SK-N-SH treated with all-trans-retinoic acid at 6 μM for 48 hours (cell line): ENCODE data around the gene ZNF19.

ENCODE experiments used
- ATAC-seq: fragments of 200-7000 bp; cut with Tn5 transposase; 3 replicates; pipeline ENCODE4 v1.9.1; 2020; ENCODE audit warnings: mild to moderate bottlenecking, moderate library complexity
- ARNTL ChIP-seq: fragments of 450-650 bp; formaldehyde crosslinking; IDR thresholded peaks from 2 replicates; pipeline ENCODE4 v1.5.0; 2020; ENCODE audit warnings: low read depth, mild to moderate bottlenecking, moderate library complexity, borderline replicate concordance
- BACH2 ChIP-seq: fragments of 250-450 bp; sonication (Bioruptor Pico); IDR thresholded peaks from 2 replicates; pipeline ENCODE4 v1.9.0; 2021; ENCODE audit warnings: mild to moderate bottlenecking, borderline replicate concordance
- CSDC2 ChIP-seq: fragments of 250-450 bp; sonication (Bioruptor Pico); IDR thresholded peaks from 2 replicates; pipeline ENCODE4 v1.5.0; 2020; ENCODE audit warnings: mild to moderate bottlenecking, moderate library complexity
- ESRRG ChIP-seq: fragments of 250-450 bp; sonication (Bioruptor Pico); IDR thresholded peaks from 2 replicates; pipeline ENCODE4 v1.6.1; 2021; ENCODE audit warnings: mild to moderate bottlenecking
- GLIS3 ChIP-seq: fragments of 250-450 bp; sonication (Bioruptor Pico); IDR thresholded peaks from 2 replicates; pipeline ENCODE4 v1.5.0; 2020; ENCODE audit warnings: mild to moderate bottlenecking, moderate library complexity
- ISL1 ChIP-seq: fragments of 250-450 bp; sonication (Bioruptor Pico); IDR thresholded peaks from 2 replicates; pipeline ENCODE4 v2.1.2; 2022; ENCODE audit warnings: mild to moderate bottlenecking, moderate library complexity
- OSR1 ChIP-seq: fragments of 250-450 bp; sonication (Bioruptor Pico); IDR thresholded peaks from 2 replicates; pipeline ENCODE4 v1.8.0; 2022; ENCODE audit warnings: moderate library complexity, mild to moderate bottlenecking, inconsistent platforms
- RARB ChIP-seq: fragments of 250-450 bp; sonication (Bioruptor Pico); IDR thresholded peaks from 2 replicates; pipeline ENCODE4 v1.8.0; 2021; ENCODE audit warnings: mild to moderate bottlenecking, moderate library complexity
- SNAI2 ChIP-seq: fragments of 250-450 bp; sonication (Bioruptor Pico); IDR thresholded peaks from 2 replicates; pipeline ENCODE4 v1.5.0; 2020; ENCODE audit warnings: mild to moderate bottlenecking, moderate library complexity
- TCF4 ChIP-seq: fragments of 250-450 bp; sonication (Bioruptor Pico); IDR thresholded peaks from 2 replicates; pipeline ENCODE4 v1.8.0; 2021; ENCODE audit warnings: mild to moderate bottlenecking, moderate library complexity, borderline replicate concordance
- ZC3H10 ChIP-seq: fragments of 250-450 bp; sonication (Bioruptor Pico); IDR thresholded peaks from 2 replicates; pipeline ENCODE4 v1.5.1; 2021; ENCODE audit warnings: mild to moderate bottlenecking, moderate library complexity
- ZFP3 ChIP-seq: fragments of 250-450 bp; sonication (Bioruptor Pico); IDR thresholded peaks from 2 replicates; pipeline ENCODE4 v1.5.0; 2020; ENCODE audit warnings: mild to moderate bottlenecking, moderate library complexity
- ZFP30 ChIP-seq: fragments of 450-650 bp; formaldehyde crosslinking; IDR thresholded peaks from 2 replicates; pipeline ENCODE4 v1.5.0; 2022; ENCODE audit warnings: mild to moderate bottlenecking, moderate library complexity
- ZNF565 ChIP-seq: fragments of 450-650 bp; formaldehyde crosslinking; conservative IDR thresholded peaks from 2 replicates; pipeline ENCODE4 v1.5.0; 2020; ENCODE audit warnings: low read depth, mild to moderate bottlenecking, moderate library complexity
- ZNF70 ChIP-seq: fragments of 450-650 bp; formaldehyde crosslinking; IDR thresholded peaks from 2 replicates; pipeline ENCODE4 v1.5.0; 2020; ENCODE audit warnings: mild to moderate bottlenecking, moderate library complexity
- ZNF8 ChIP-seq: fragments of 450-650 bp; formaldehyde crosslinking; IDR thresholded peaks from 2 replicates; pipeline ENCODE4 v1.5.0; 2020; ENCODE audit warnings: mild to moderate bottlenecking, moderate library complexity
- TF ChIP-seq, protein P1 (sequence below): fragments of 250-450 bp; sonication (Bioruptor Pico); IDR thresholded peaks from 2 replicates; pipeline ENCODE4 v1.5.0; 2020; ENCODE audit warnings: mild to moderate bottlenecking, moderate library complexity
- TF ChIP-seq, protein P2 (sequence below): fragments of 250-450 bp; sonication (Bioruptor Pico); IDR thresholded peaks from 2 replicates; pipeline ENCODE4 v1.5.1; 2020; ENCODE audit warnings: low read depth, mild to moderate bottlenecking, moderate library complexity
- TF ChIP-seq, protein P3 (sequence below): fragments of 250-450 bp; sonication (Bioruptor Pico); IDR thresholded peaks from 2 replicates; pipeline ENCODE4 v1.8.0; 2020; ENCODE audit warnings: mild to moderate bottlenecking, moderate library complexity, borderline replicate concordance
- TF ChIP-seq, protein P4 (sequence below): fragments of 250-450 bp; sonication (Bioruptor Pico); IDR thresholded peaks from 2 replicates; pipeline ENCODE4 v1.8.0; 2021; ENCODE audit warnings: low read depth, mild to moderate bottlenecking, moderate library complexity, borderline replicate concordance
- TF ChIP-seq, protein P5 (sequence below): fragments of 250-450 bp; sonication (Bioruptor Pico); IDR thresholded peaks from 2 replicates; pipeline ENCODE4 v1.5.1; 2021; ENCODE audit warnings: mild to moderate bottlenecking, moderate library complexity

Gene ZNF19

DNA sequence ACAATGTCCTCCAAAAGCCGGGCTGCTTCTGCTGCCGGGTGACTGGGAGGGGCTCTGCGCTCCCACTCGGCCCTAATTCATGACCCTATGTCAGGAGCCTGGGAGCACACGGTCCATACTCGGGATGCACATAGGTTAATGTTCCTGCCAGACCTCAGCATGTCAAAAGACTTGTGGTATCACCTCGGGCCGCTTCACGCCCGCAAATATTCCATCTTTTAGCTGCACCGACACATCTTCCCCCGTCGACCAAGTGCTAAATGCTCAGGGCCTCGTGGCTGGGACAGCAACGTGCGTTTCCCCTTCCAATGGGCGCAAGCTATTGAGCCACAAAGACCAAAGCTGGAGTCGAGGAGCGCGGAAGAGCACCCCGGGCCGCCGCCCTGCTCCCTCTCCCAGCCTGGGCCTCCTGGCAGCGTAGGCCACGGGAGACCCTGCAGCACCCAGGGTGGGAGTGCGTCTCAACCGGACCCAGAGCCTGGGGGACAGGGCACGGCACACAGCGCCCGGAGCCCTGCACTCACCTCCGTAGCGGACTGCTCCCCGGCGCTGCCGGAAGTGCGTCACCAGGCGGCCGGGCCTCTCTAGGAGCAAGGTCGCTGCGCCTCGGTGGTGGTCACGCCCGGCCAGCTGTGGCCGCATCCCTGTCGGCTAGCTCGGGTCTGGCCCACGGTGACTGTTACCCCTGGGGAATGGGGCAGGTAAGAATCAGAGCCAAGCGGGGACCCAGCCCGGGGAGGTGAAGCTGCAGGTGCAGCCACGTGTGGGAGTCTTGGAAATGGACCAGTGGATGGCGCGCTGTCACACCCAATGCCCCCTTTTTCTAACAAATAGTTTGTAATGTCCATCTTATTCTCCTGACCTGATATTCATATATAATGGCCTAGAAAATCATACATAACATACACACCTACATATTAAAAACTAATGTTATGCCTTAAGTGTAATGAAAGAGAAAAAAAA lies 27.2 kb downstream of the ZNF19 start, which contains the start of gene ZNF23 (continued):
- TF ChIP-seq RARB (no peak), CSDC2 (CRISPR knock-in tag) (no peak), ZNF70 (CRISPR knock-in tag) (no peak), OSR1 (no peak), BACH2 (CRISPR knock-in tag) (no peak), ZFP3 (CRISPR knock-in tag) (peak; percentile 47; the same call in 1 of the 2 replicates), ESRRG (no peak), ARNTL (CRISPR knock-in tag) (no peak)
- TF ChIP-seq, protein P1, sequence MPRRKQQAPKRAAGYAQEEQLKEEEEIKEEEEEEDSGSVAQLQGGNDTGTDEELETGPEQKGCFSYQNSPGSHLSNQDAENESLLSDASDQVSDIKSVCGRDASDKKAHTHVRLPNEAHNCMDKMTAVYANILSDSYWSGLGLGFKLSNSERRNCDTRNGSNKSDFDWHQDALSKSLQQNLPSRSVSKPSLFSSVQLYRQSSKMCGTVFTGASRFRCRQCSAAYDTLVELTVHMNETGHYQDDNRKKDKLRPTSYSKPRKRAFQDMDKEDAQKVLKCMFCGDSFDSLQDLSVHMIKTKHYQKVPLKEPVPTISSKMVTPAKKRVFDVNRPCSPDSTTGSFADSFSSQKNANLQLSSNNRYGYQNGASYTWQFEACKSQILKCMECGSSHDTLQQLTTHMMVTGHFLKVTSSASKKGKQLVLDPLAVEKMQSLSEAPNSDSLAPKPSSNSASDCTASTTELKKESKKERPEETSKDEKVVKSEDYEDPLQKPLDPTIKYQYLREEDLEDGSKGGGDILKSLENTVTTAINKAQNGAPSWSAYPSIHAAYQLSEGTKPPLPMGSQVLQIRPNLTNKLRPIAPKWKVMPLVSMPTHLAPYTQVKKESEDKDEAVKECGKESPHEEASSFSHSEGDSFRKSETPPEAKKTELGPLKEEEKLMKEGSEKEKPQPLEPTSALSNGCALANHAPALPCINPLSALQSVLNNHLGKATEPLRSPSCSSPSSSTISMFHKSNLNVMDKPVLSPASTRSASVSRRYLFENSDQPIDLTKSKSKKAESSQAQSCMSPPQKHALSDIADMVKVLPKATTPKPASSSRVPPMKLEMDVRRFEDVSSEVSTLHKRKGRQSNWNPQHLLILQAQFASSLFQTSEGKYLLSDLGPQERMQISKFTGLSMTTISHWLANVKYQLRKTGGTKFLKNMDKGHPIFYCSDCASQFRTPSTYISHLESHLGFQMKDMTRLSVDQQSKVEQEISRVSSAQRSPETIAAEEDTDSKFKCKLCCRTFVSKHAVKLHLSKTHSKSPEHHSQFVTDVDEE (CRISPR knock-in tag), result peak; percentile 80
- TF ChIP-seq, protein P2, sequence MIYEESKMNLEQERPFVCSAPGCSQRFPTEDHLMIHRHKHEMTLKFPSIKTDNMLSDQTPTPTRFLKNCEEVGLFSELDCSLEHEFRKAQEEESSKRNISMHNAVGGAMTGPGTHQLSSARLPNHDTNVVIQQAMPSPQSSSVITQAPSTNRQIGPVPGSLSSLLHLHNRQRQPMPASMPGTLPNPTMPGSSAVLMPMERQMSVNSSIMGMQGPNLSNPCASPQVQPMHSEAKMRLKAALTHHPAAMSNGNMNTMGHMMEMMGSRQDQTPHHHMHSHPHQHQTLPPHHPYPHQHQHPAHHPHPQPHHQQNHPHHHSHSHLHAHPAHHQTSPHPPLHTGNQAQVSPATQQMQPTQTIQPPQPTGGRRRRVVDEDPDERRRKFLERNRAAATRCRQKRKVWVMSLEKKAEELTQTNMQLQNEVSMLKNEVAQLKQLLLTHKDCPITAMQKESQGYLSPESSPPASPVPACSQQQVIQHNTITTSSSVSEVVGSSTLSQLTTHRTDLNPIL (CRISPR knock-in tag), result no peak

DNA sequence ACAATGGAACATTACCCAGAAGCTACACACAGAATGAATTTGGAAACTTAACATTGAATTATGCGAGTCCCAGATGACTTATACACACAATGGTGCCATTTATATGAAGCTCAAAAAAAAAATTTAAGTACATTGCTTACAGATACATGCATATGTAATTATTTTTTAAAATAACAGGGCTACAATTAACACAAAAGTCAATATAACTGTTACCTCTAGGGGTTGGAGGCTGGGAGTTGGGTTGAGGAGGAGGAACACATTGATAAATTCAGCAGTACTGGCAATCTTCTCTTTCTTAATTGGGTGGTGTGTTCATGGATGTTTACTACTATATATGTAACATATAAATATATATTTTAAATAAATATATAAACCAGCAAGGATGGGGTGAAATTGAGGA lies 28.2 kb downstream of the ZNF19 start:
- TF ChIP-seq ZNF565 (CRISPR knock-in tag) (no peak), BACH2 (CRISPR knock-in tag) (no peak), ZFP3 (CRISPR knock-in tag) (no peak)
- no peak for ATAC-seq

DNA sequence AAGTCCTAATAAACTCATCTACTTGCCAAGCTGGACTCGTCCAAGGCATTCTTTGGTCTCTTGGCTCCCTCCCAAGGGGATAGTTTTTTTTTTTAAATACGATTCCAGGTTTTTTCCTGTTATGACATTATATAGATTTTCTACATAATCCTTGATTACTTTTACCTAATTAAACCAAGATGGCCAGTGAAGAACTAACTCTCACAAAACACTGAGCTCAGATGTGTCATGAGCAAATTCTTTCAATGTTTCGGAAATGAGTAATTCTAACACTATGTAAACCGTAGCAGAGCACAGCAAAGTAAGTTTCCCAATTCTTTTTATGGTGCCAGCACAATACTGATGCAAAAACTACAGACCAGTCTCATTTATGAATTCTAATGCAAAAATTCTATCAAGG lies 28.9 kb downstream of the ZNF19 start:
- ATAC-seq, result no peak; the same call in 2 of the 3 replicates
- TF ChIP-seq ZNF8 (CRISPR knock-in tag) (no peak), ESRRG (no peak), ZFP30 (CRISPR knock-in tag) (no peak), ZC3H10 (CRISPR knock-in tag) (no peak), ISL1 (CRISPR knock-in tag) (no peak), ZNF70 (CRISPR knock-in tag) (no peak), ZNF565 (CRISPR knock-in tag) (no peak), ARNTL (CRISPR knock-in tag) (no peak), ZFP3 (CRISPR knock-in tag) (no peak), GLIS3 (CRISPR knock-in tag) (no peak), SNAI2 (CRISPR knock-in tag) (no peak), TCF4 (CRISPR knock-in tag) (no peak), OSR1 (no peak)
- TF ChIP-seq, protein P2 (CRISPR knock-in tag), result no peak
- TF ChIP-seq, protein P1 (CRISPR knock-in tag), result no peak
- TF ChIP-seq, protein P3, sequence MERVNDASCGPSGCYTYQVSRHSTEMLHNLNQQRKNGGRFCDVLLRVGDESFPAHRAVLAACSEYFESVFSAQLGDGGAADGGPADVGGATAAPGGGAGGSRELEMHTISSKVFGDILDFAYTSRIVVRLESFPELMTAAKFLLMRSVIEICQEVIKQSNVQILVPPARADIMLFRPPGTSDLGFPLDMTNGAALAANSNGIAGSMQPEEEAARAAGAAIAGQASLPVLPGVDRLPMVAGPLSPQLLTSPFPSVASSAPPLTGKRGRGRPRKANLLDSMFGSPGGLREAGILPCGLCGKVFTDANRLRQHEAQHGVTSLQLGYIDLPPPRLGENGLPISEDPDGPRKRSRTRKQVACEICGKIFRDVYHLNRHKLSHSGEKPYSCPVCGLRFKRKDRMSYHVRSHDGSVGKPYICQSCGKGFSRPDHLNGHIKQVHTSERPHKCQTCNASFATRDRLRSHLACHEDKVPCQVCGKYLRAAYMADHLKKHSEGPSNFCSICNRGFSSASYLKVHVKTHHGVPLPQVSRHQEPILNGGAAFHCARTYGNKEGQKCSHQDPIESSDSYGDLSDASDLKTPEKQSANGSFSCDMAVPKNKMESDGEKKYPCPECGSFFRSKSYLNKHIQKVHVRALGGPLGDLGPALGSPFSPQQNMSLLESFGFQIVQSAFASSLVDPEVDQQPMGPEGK (CRISPR knock-in tag), result no peak
- TF ChIP-seq, protein P4, sequence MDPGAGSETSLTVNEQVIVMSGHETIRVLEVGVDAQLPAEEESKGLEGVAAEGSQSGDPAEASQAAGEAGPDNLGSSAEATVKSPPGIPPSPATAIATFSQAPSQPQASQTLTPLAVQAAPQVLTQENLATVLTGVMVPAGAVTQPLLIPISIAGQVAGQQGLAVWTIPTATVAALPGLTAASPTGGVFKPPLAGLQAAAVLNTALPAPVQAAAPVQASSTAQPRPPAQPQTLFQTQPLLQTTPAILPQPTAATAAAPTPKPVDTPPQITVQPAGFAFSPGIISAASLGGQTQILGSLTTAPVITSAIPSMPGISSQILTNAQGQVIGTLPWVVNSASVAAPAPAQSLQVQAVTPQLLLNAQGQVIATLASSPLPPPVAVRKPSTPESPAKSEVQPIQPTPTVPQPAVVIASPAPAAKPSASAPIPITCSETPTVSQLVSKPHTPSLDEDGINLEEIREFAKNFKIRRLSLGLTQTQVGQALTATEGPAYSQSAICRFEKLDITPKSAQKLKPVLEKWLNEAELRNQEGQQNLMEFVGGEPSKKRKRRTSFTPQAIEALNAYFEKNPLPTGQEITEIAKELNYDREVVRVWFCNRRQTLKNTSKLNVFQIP (CRISPR knock-in tag), result no peak
- TF ChIP-seq, protein P5, sequence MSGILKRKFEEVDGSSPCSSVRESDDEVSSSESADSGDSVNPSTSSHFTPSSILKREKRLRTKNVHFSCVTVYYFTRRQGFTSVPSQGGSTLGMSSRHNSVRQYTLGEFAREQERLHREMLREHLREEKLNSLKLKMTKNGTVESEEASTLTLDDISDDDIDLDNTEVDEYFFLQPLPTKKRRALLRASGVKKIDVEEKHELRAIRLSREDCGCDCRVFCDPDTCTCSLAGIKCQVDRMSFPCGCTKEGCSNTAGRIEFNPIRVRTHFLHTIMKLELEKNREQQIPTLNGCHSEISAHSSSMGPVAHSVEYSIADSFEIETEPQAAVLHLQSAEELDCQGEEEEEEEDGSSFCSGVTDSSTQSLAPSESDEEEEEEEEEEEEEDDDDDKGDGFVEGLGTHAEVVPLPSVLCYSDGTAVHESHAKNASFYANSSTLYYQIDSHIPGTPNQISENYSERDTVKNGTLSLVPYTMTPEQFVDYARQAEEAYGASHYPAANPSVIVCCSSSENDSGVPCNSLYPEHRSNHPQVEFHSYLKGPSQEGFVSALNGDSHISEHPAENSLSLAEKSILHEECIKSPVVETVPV, result no peak
